Activated CD4-positive, CD25-positive, alpha-beta regulatory T cell (primary cell): ENCODE measurements around the gene THEM5.

Experiments
- DNase-seq, 4 experiments: peaks; one replicate each; lab custom pipeline; 2025; lab: John Stamatoyannopoulos, UW

Gene THEM5

GRCh38 chr1:151800830-151801229 lies 52.7 kb downstream of the THEM5 start:
- DNase-seq = no peak

- no peak for DNase-seq
Measured at GRCh38 chr1:151799179-151800022, 54.1 kb downstream of the THEM5 start.

GRCh38 chr1:151798571-151798970 lies 54.9 kb downstream of the THEM5 start:
- DNase-seq = no peak
